ENCODE results near the gene UTP4. TPM values are rescaled to one million over a fixed set of nuclear protein-coding genes. Genes with fewer than 3 reads are reported as not detected.

UTP4 gene
- total and polyA plus RNA-seq, 2 donors (not counting 3 experiments of a cell fraction or from before 2014, with no cell fraction given): 56.1 to 59.5 TPM

DNA sequence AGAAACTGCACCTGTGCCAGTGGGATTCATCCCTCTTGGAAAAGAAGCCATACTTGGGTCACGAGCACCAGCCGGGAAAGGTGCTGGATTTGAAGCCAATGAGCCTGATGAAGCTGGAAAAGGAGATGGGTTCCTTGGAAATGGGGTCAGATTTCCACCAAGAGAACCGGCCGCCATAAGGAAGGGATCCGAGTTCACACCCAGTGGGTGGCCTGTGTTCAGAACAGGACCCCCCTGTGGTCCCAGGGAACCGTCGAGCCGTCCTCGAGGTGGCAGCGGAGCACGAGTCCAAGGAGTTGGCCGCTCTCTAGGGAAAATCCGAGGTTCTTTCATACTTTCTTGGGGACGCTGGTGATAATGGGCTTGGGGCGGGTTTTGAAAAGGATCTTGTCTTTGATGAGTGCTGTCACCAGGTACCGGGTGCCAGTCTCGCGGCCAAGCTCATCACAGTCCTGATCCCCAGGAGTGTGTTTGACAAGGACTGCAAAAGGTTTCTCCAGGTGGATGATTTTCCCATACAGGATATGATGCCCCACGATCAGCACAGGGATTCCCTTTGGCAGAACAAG lies 12.3 kb upstream of the UTP4 start:
- H3K4me3 ChIP-seq (replicated peaks in 1 of 3; ENCODE audit: insufficient read depth in 1 of 3, low read depth in 1 of 3, low read length in 3 of 3): no peak overlapping the region
- H3K27ac ChIP-seq (ENCODE audit: insufficient read depth, low read depth, low read length): no peak overlapping the region
- H3K4me2 ChIP-seq (ENCODE audit: insufficient read depth, low read length): no peak overlapping the region
- H4K20me1 ChIP-seq (replicated peaks; ENCODE audit: control insufficient read depth, extremely low read depth, insufficient read depth, low read length): peaks cover 6% of the 10 kb centered on the region
- ChIA-PET CTCF (interaction anchor here (1.3 to 6.8 kb wide), 3 partner anchors 10 to 273 kb away, joined by 3 to 114 read pairs (median 107); no protein-coding TSS in a partner anchor), POLR2A (no interaction called here)
- no peaks in the 10 kb centered on the region for H3K9me3 ChIP-seq (replicated peaks; ENCODE audit: control insufficient read depth, insufficient read depth, low read length)
- no peak for FAIRE-seq
- no peak for TF ChIP-seq POLR2A (IDR thresholded peaks at IDR 0.05; ENCODE audit: low read depth, low read length)
- TF ChIP-seq MAX (IDR thresholded peaks at IDR 0.05; ENCODE audit: insufficient read depth, insufficient read length): no peak
- no peak for TF ChIP-seq EZH2 (IDR thresholded peaks at IDR 0.05; ENCODE audit: borderline replicate concordance, low read depth, low read length, severe bottlenecking)
- TF ChIP-seq MYC (IDR thresholded peaks at IDR 0.05; ENCODE audit: low read depth, low read length): no peak
- TF ChIP-seq FOS (IDR thresholded peaks at IDR 0.05; ENCODE audit: borderline replicate concordance, insufficient read depth, low read length): no peak
- TF ChIP-seq GATA2 (IDR thresholded peaks at IDR 0.05; ENCODE audit: insufficient read depth, insufficient read length, low read depth, low read length): no peak
- no peak for TF ChIP-seq POLR2AphosphoS5 (IDR thresholded peaks at IDR 0.05; ENCODE audit: insufficient read depth, low read depth, low read length)
- TF ChIP-seq, protein P1, sequence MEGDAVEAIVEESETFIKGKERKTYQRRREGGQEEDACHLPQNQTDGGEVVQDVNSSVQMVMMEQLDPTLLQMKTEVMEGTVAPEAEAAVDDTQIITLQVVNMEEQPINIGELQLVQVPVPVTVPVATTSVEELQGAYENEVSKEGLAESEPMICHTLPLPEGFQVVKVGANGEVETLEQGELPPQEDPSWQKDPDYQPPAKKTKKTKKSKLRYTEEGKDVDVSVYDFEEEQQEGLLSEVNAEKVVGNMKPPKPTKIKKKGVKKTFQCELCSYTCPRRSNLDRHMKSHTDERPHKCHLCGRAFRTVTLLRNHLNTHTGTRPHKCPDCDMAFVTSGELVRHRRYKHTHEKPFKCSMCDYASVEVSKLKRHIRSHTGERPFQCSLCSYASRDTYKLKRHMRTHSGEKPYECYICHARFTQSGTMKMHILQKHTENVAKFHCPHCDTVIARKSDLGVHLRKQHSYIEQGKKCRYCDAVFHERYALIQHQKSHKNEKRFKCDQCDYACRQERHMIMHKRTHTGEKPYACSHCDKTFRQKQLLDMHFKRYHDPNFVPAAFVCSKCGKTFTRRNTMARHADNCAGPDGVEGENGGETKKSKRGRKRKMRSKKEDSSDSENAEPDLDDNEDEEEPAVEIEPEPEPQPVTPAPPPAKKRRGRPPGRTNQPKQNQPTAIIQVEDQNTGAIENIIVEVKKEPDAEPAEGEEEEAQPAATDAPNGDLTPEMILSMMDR (IDR thresholded peaks at IDR 0.05; ENCODE audit: extremely low read depth in 1 of 2, insufficient read depth in 1 of 2, low read depth in 1 of 2, low read length in 2 of 2): no peak
- TF ChIP-seq JUN (IDR thresholded peaks at IDR 0.05; ENCODE audit: borderline replicate concordance, insufficient read depth, insufficient read length, low read depth): no peak
- H3K36me3 ChIP-seq (ENCODE audit: control insufficient read depth in 2 of 2, extremely low read depth in 1 of 2, insufficient read depth in 2 of 2, low read length in 2 of 2): peaks cover 2 to 26% of the 10 kb centered on the region in 2 experiments
- H3K79me2 ChIP-seq (ENCODE audit: control insufficient read depth, insufficient read depth, low read length): peaks cover 10% of the 10 kb centered on the region
- dilution Hi-C loops (cut with MboI; ENCODE audit: extremely low pct_ligation_motif_present, low sequenced_read_pairs) (no loop called here), intact Hi-C loops (cut with micrococcal nuclease) (no loop called here)
- no peak for DNase-seq (ENCODE audit: low read depth, low spot score)
- peaks cover 13% of the 10 kb centered on the region for H3K4me1 ChIP-seq (ENCODE audit: control insufficient read depth, extremely low read depth, insufficient read depth, low read length)
- H2AFZ ChIP-seq (ENCODE audit: low read depth, low read length): no peak overlapping the region
- BruUV-seq (replicated peaks): no TSS peak
- no peaks in the 10 kb centered on the region for H3K27me3 ChIP-seq (ENCODE audit: control insufficient read depth in 2 of 2, insufficient read depth in 2 of 2, low read length in 2 of 2)
- no peak overlapping the region for H3K9ac ChIP-seq (replicated peaks; ENCODE audit: extremely low read depth, insufficient read depth, low read length)
- H3K9me1 ChIP-seq (replicated peaks; ENCODE audit: control insufficient read depth, extremely low read depth, insufficient read depth, low read length): no peaks in the 10 kb centered on the region

Measured in endothelial cell of umbilical vein (primary cell).